Lung (tissue), 12 donors: ENCODE results near the gene FALEC. TPM values are rescaled to one million over a fixed set of nuclear protein-coding genes. Genes with fewer than 3 reads are reported as not detected.

Experiments used
- ATAC-seq: fragments of 200-7000 bp; cut with Tn5 transposase; one replicate; pipeline ENCODE4 v1.9.1; 2020; ENCODE audit warnings: moderate number of reproducible peaks; ENCODE audit not compliant: insufficient read depth, low FRiP score
- DNase-seq, 3 donors: peaks; one replicate each; pipeline ENCODE4 v3.0.0-alpha.2; 2013 to 2017
- H3K27ac ChIP-seq, 2 donors: one replicate each; pipeline ENCODE4 v1.5.1; 2013; ENCODE audit warnings: mild to moderate bottlenecking in 2 of 2, moderate library complexity in 2 of 2, control low read depth in 1 of 2, inconsistent platforms in 1 of 2, low read depth in 1 of 2, low read length in 1 of 2
- H3K27me3 ChIP-seq, 3 donors: one replicate each; pipeline ENCODE4 v1.5.1; 2013; ENCODE audit warnings: low read length in 2 of 3; ENCODE audit not compliant: control insufficient read depth in 3 of 3, insufficient read depth in 3 of 3
- H3K36me3 ChIP-seq, 4 donors: one replicate each; pipeline ENCODE4 v1.5.1; 2013; ENCODE audit warnings: low read length in 4 of 4, mild to moderate bottlenecking in 1 of 4, moderate library complexity in 1 of 4; ENCODE audit not compliant: control insufficient read depth in 4 of 4, insufficient read depth in 4 of 4
- H3K4me1 ChIP-seq, 5 donors: one replicate each; pipeline ENCODE4 v1.5.1; 2013; ENCODE audit warnings: low read length in 5 of 5, mild to moderate bottlenecking in 2 of 5, moderate library complexity in 1 of 5; ENCODE audit not compliant: control insufficient read depth in 5 of 5, insufficient read depth in 5 of 5
- H3K4me3 ChIP-seq: one replicate; pipeline ENCODE4 v1.5.1; 2013; ENCODE audit warnings: mild to moderate bottlenecking, control low read depth, moderate library complexity
- H3K9ac ChIP-seq, 2 donors: one replicate each; pipeline ENCODE4 v1.5.1; 2013; ENCODE audit warnings: low read length in 2 of 2, control low read depth in 1 of 2; ENCODE audit not compliant: insufficient read depth in 1 of 2
- H3K9me3 ChIP-seq, 4 donors: one replicate each; pipeline ENCODE4 v1.5.1; 2013; ENCODE audit warnings: low read length in 3 of 4, mild to moderate bottlenecking in 1 of 4, moderate library complexity in 1 of 4; ENCODE audit not compliant: control insufficient read depth in 4 of 4, insufficient read depth in 3 of 4
- WGBS, 2 donors: extraction: QIAGEN DNeasy Blood & Tissue Kit; methylation state at CpG; one replicate each; pipeline ENCODE4 v1.1.7; 2013; 5-methylcytosine and 5-hydroxymethylcytosine counted together
- polyA plus RNA-seq, 2 donors: library from polyadenylated mRNA; stranded (reverse); fragments of 200-250 nt; gene quantifications; one replicate each; pipeline ENCODE4 v1.2.1, GENCODE V29; 2013
- total RNA-seq, 2 donors: library from RNA; depleted of rRNA in 1 of 2; stranded (reverse); fragments of >200 nt in 1 of 2; gene quantifications; one replicate each; pipeline ENCODE4 v1.2.1, GENCODE V29; 2014 to 2021
- TF ChIP-seq, protein P1 (sequence below): IDR thresholded peaks from 2 replicates; pipeline ENCODE4 v1.5.1; 2012; ENCODE audit warnings: mild to moderate bottlenecking; ENCODE audit errors: control extremely low read depth, extremely low read depth
- donor health status: control.
- donor health status: control.
- donor health status: Bipolar disorder and iron deficiency.
- donor health status: healthy.
- donor health status: DM: yes; HTN: yes; CAD: no.

Gene FALEC
- total and polyA plus RNA-seq, 4 donors, result 0.09 TPM; not detected in 3

DNA sequence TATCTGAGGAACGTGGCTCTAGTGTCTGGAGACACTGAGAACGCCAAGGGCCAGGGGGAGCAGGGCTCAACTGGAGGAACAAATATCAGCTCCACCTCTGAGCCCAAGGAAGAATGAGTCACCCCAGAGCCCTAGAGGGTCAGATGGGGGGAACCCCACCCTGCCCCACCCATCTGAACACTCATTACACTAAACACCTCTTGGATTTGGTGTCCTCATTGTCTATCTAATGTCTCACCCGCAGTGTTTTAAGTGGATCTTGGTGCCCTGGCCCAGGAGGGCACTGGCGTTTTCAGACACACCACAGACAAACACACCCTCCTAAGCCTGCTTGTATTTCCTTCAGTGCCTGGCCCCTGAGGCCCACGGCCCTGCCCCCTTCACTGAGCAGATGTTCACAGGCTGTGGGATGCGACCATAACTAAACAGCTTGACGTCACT, 2.2 kb upstream of the FALEC start:
- H3K27me3 ChIP-seq, result no peaks in the 10 kb centered on the region
- H3K36me3 ChIP-seq, result peaks cover 0 to 2% (median 0%) of the 10 kb centered on the region in 4 donors
- no peak overlapping the region for H3K27ac ChIP-seq
- no peak overlapping the region for H3K4me3 ChIP-seq
- WGBS, 2 donors, result 87 to 93% methylated on average over 7 of the region's 7 CpGs
- no peak for ATAC-seq
- no peaks in the 10 kb centered on the region for H3K9me3 ChIP-seq
- H3K9ac ChIP-seq, result no peak overlapping the region
- DNase-seq, result no peak
- TF ChIP-seq, protein P1, sequence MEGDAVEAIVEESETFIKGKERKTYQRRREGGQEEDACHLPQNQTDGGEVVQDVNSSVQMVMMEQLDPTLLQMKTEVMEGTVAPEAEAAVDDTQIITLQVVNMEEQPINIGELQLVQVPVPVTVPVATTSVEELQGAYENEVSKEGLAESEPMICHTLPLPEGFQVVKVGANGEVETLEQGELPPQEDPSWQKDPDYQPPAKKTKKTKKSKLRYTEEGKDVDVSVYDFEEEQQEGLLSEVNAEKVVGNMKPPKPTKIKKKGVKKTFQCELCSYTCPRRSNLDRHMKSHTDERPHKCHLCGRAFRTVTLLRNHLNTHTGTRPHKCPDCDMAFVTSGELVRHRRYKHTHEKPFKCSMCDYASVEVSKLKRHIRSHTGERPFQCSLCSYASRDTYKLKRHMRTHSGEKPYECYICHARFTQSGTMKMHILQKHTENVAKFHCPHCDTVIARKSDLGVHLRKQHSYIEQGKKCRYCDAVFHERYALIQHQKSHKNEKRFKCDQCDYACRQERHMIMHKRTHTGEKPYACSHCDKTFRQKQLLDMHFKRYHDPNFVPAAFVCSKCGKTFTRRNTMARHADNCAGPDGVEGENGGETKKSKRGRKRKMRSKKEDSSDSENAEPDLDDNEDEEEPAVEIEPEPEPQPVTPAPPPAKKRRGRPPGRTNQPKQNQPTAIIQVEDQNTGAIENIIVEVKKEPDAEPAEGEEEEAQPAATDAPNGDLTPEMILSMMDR, result no peak
- H3K4me1 ChIP-seq, result peaks cover 0 to 13% (median 4%) of the 10 kb centered on the region in 5 donors

DNA sequence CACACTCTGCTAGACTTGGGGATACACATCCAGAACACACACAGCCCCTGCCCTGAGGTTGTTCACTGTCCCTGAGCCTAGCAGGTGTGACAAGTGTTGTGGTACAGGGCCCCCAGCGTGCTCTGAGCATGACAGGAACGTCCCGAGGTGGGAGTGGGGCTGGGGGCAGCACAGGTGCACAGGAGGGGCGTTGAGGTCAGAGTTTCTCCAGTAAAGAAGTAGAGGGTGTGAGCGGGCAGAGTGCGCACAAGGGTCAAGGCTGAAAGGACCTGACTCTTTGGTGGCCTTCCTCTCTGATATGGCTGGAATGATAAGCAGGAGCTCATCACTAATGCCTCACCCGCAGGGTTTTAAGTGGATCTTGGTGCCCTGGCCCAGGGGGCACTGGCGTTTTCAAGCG, 1.3 kb upstream of the FALEC start:
- no peak overlapping the region for H3K9ac ChIP-seq
- peaks cover 0 to 13% (median 3%) of the 10 kb centered on the region in 5 donors for H3K4me1 ChIP-seq
- TF ChIP-seq, protein P1, result no peak
- no peak for ATAC-seq
- WGBS, 2 donors, result 93 to 98% methylated on average over 9 of the region's 9 CpGs
- H3K4me3 ChIP-seq, result no peak overlapping the region
- DNase-seq, result no peak
- peaks cover 0 to 2% (median 0%) of the 10 kb centered on the region in 4 donors for H3K36me3 ChIP-seq
- H3K9me3 ChIP-seq, result no peaks in the 10 kb centered on the region
- H3K27me3 ChIP-seq, result no peaks in the 10 kb centered on the region
- no peak overlapping the region for H3K27ac ChIP-seq

DNA sequence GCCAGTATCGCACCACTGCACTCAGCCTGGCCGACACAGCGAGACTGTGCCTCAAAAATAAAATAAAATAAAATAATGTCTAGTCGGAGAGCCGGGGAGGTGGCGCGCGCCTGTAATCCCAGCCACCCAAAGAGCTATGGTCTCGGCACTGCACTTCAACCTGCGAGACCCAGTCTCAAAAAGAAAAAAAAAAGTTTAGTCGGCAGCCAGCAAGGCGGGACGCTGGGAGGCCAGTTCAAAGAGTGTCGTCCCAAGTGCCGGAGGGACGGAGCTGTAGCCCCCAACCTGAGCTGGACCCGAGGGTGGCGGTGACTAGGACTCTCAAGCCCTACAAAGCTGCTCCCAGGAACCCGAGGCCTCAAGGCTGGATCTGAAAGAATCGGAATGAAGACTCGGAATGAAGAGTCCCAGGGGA, 632 bp upstream of the FALEC start:
- Histone ChIP-seq H3K27ac (peak overlapping the region; percentile 90 to 91), H3K9me3 (no peaks in the 10 kb centered on the region), H3K27me3 (no peaks in the 10 kb centered on the region), H3K4me3 (peak overlapping the region; percentile 30), H3K4me1 (peaks cover 0 to 13% (median 0%) of the 10 kb centered on the region in 5 donors), H3K36me3 (peaks cover 0 to 2% (median 0%) of the 10 kb centered on the region in 4 donors), H3K9ac (peak overlapping the region; percentile 50 to 71)
- DNase-seq (no peak), ATAC-seq (peak; percentile 8)
- WGBS, 2 donors, result 27 to 32% methylated on average over 21 of the region's 21 CpGs
- TF ChIP-seq, protein P1, result no peak
